NB4 (cell line): ENCODE results near the gene KCNE2.
"Not testable (repeated sequence)": the region's sequence is repeated elsewhere in the genome, so short reads cannot be mapped to it uniquely, and the experiment has no call there.

Experiments used
- DNase-seq: peaks from one replicate; pipeline ENCODE4 v3.0.0; 2010; ENCODE audit warnings: low read depth
- H3K4me3 ChIP-seq: one replicate; pipeline ENCODE4 v1.5.1; 2011; ENCODE audit warnings: mild to moderate bottlenecking, low read depth, low read length, moderate library complexity

Gene KCNE2

DNA sequence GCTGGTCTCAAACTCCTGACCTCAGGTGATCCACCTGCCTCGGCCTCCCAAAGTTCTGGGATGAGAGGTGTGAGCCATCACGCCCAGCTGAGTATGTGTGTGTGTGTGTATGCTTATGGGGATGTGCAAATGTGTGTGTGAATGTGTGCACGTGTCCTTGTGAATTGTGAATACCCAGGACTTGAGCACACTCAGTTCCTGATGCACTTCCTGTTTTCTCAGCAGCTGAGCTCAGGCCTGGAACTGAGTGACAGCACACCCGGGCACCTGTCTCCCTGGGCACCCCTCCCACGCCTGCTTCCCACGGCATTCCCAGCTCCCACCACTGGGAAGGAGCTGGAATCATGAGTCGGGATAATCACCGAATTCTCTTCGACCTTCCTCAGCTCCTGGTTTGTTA lies 43.5 kb downstream of the KCNE2 start:
- H3K4me3 ChIP-seq, DNase-seq: not testable (repeated sequence)

DNA sequence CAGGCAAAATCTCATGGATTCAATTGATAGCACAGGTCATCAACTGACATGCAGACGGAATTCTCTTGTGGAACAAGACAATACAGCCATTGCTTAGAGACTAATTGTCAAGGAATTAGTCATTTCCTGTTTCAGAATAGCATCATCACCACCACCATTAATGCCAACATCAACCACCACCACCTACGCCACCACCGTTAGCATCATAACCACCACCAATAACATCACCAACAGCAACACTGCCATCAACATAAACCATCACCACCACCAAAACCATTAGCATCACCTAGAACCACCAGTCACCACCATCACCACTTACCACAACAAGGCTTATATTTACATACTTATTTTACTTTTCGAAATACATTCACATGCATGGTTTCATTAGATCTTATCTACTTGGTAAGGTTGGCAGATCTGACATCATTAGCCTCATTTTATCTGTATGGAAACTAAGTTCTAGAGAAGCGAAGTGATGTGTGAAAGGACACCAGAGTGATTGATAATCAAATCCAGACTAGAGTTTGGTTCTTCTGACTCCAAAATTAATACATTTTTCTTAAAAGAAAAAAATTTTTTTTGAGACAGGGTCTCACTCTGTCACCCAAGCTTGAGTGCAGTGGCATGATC lies 53.8 kb downstream of the KCNE2 start:
- not testable (repeated sequence) for H3K4me3 ChIP-seq, DNase-seq
